A549 (cell line): ENCODE data around the gene JPT1. TPM values are rescaled to one million over a fixed set of nuclear protein-coding genes. Genes with fewer than 3 reads are reported as not detected.

Experiments used
- ATAC-seq, 2 experiments: fragments of 200-7000 bp in 1 of 2; fragments of >200 bp in 1 of 2; cut with Nextera tagmentation in 1 of 2; cut with Tn5 transposase in 1 of 2; 3 replicates each; pipeline versions ENCODE4 v1.8.0 to v1.9.1; 2018 to 2020; ENCODE audit warnings: mild to moderate bottlenecking in 1 of 2, moderate library complexity in 1 of 2
- CTCF ChIA-PET: fragments of 300-600 bp; sonication (Branson Sonifier 250); formaldehyde crosslinking; extraction: SDS; loops from one replicate; lab custom pipeline; 2021; ENCODE audit warnings: antibody characterized with exemption, inconsistent platforms; lab: Yijun Ruan, JAX
- POLR2A ChIA-PET: fragments of 350-600 bp; formaldehyde crosslinking; extraction: SDS; loops from one replicate; lab custom pipeline; 2021; ENCODE audit warnings: antibody characterized with exemption, inconsistent platforms; lab: Yijun Ruan, JAX
- DNase-seq, 2 experiments: peaks; one replicate each; pipeline versions ENCODE4 v3.0.0 to v3.0.0-alpha.2; 2011 to 2016; ENCODE audit warnings: low read depth in 1 of 2, low spot score in 1 of 2
- FAIRE-seq: peaks from 2 replicates; lab custom pipeline; 2011; peaks lifted over from hg19 to GRCh38; lab: Jason Lieb, UNC
- H3K27ac ChIP-seq, 2 experiments: fragments of >200 bp; sonication (Bioruptor Twin); formaldehyde crosslinking; 3 replicates each; pipeline ENCODE4 v1.5.1; 2016 to 2017
- H3K4me1 ChIP-seq: fragments of >200 bp; sonication (Bioruptor Twin); formaldehyde crosslinking; 3 replicates; pipeline ENCODE4 v1.6.1; 2016
- H3K4me2 ChIP-seq: fragments of >200 bp; sonication (Bioruptor Twin); formaldehyde crosslinking; 3 replicates; pipeline ENCODE4 v1.6.1; 2016
- H3K4me3 ChIP-seq: fragments of >200 bp; sonication (Bioruptor Twin); formaldehyde crosslinking; 3 replicates; pipeline ENCODE4 v1.5.1; 2016
- H3K9me3 ChIP-seq: fragments of >200 bp; sonication (Bioruptor Twin); formaldehyde crosslinking; 3 replicates; pipeline ENCODE4 v1.6.1; 2016
- CHD4 ChIP-seq: fragments of 200-600 bp; sonication (generic); IDR thresholded peaks from 2 replicates; pipeline ENCODE4 v1.6.1; 2016; ENCODE audit warnings: antibody characterized with exemption, mild to moderate bottlenecking, borderline replicate concordance
- EHF ChIP-seq: fragments of 250-450 bp; sonication (Bioruptor Pico); IDR thresholded peaks from 2 replicates; pipeline ENCODE4 v1.5.0; 2020; ENCODE audit warnings: mild to moderate bottlenecking
- ESRRA ChIP-seq: fragments of 150-350 bp; IDR thresholded peaks from 2 replicates; pipeline ENCODE4 v1.6.1; 2014; ENCODE audit warnings: mild to moderate bottlenecking, low read length, borderline replicate concordance
- FOSB ChIP-seq: fragments of 250-450 bp; sonication (Bioruptor Pico); IDR thresholded peaks from 2 replicates; pipeline ENCODE4 v1.5.0; 2020; ENCODE audit warnings: mild to moderate bottlenecking, moderate library complexity
- GATA3 ChIP-seq: IDR thresholded peaks from 2 replicates; pipeline ENCODE4 v1.6.1; 2012; ENCODE audit warnings: borderline replicate concordance
- HDAC2 ChIP-seq: fragments of 200-600 bp; sonication (generic); IDR thresholded peaks from 2 replicates; pipeline ENCODE4 v1.6.1; 2016
- HES2 ChIP-seq: fragments of >200 bp; sonication (Bioruptor Twin); formaldehyde crosslinking; IDR thresholded peaks from 2 replicates; pipeline ENCODE4 v1.6.1; 2016
- HOXA7 ChIP-seq: fragments of 250-450 bp; sonication (Bioruptor Pico); IDR thresholded peaks from 2 replicates; pipeline ENCODE4 v1.5.0; 2020; ENCODE audit warnings: mild to moderate bottlenecking, moderate library complexity
- HOXB13 ChIP-seq: fragments of 250-450 bp; sonication (Bioruptor Pico); IDR thresholded peaks from 2 replicates; pipeline ENCODE4 v1.5.0; 2020; ENCODE audit warnings: low read depth, mild to moderate bottlenecking, moderate library complexity
- JUN ChIP-seq, 2 experiments: fragments of >200 bp; sonication (Bioruptor Twin); formaldehyde crosslinking; IDR thresholded peaks; 2 replicates in 1 of 2; 3 replicates in 1 of 2; pipeline ENCODE4 v1.6.1; 2016 to 2017
- KDM5A ChIP-seq: fragments of 200-600 bp; sonication (generic); IDR thresholded peaks from 2 replicates; pipeline ENCODE4 v1.6.1; 2016; ENCODE audit warnings: antibody characterized with exemption, mild to moderate bottlenecking
- MAFK ChIP-seq: fragments of 450-650 bp; IDR thresholded peaks from 2 replicates; pipeline ENCODE4 v1.6.1; 2014; ENCODE audit not compliant: partially characterized antibody
- MYC ChIP-seq: IDR thresholded peaks from 2 replicates; pipeline ENCODE4 v1.6.1; 2012; ENCODE audit warnings: mild to moderate bottlenecking, inconsistent platforms, low read length, improper control_type of control experiment, borderline replicate concordance
- NR3C1 ChIP-seq: fragments of >200 bp; sonication (Bioruptor Twin); formaldehyde crosslinking; IDR thresholded peaks from 3 replicates; pipeline ENCODE4 v1.6.1; 2017
- POLR2AphosphoS2 ChIP-seq: conservative IDR thresholded peaks from 2 replicates; pipeline ENCODE4 v1.6.1; 2012; ENCODE audit warnings: low read length, improper control_type of control experiment, inconsistent platforms
- RARB ChIP-seq: fragments of 250-450 bp; sonication (Bioruptor Pico); IDR thresholded peaks from 2 replicates; pipeline ENCODE4 v1.8.0; 2021; ENCODE audit warnings: mild to moderate bottlenecking, moderate library complexity
- REST ChIP-seq: fragments of 200-600 bp; sonication (generic); IDR thresholded peaks from 2 replicates; pipeline ENCODE4 v1.6.1; 2016; ENCODE audit warnings: antibody characterized with exemption, mild to moderate bottlenecking, moderate library complexity
- RFX5 ChIP-seq: fragments of 450-650 bp; IDR thresholded peaks from 2 replicates; pipeline ENCODE4 v1.7.1; 2014; ENCODE audit warnings: antibody characterized with exemption, mild to moderate bottlenecking, moderate library complexity
- RNF2 ChIP-seq: fragments of 200-600 bp; sonication (generic); IDR thresholded peaks from 2 replicates; pipeline ENCODE4 v1.6.1; 2016; ENCODE audit warnings: low read depth, mild to moderate bottlenecking, antibody characterized with exemption, moderate library complexity, borderline replicate concordance
- ZC3H11A ChIP-seq: fragments of 450-650 bp; IDR thresholded peaks from 2 replicates; pipeline ENCODE4 v1.6.1; 2014; ENCODE audit warnings: antibody characterized with exemption, mild to moderate bottlenecking
- ZNF302 ChIP-seq: fragments of 250-450 bp; sonication (Bioruptor Pico); IDR thresholded peaks from 2 replicates; pipeline ENCODE4 v1.9.0; 2021; ENCODE audit warnings: inconsistent platforms, mild to moderate bottlenecking, moderate library complexity
- WGBS: methylation state at CpG from one replicate; pipeline ENCODE4 v1.1.6; 2017; ENCODE audit errors: missing lambda C conversion rate; 5-methylcytosine and 5-hydroxymethylcytosine counted together
- polyA plus RNA-seq, 4 experiments: library from polyadenylated mRNA; depleted of rRNA in 3 of 4; stranded (reverse); fragments of >200 nt; fragmentation: RNase III in 1 of 4; extraction: RNeasy Plus Mini Kit Qiagen cat#74134 plus additional on column Dnase treatment in 1 of 4; gene quantifications; 2 replicates in 3 of 4; 3 replicates in 1 of 4; pipeline ENCODE4 v1.2.3, GENCODE V29; 2011 to 2017
- TF ChIP-seq, protein P1 (sequence below): IDR thresholded peaks from 2 replicates; pipeline ENCODE4 v1.6.1; 2012
- TF ChIP-seq, protein P2 (sequence below): IDR thresholded peaks from 2 replicates; pipeline ENCODE4 v1.6.1; 2012
- TF ChIP-seq, protein P3 (sequence below): fragments of 250-450 bp; sonication (Bioruptor Pico); IDR thresholded peaks from 2 replicates; pipeline ENCODE4 v1.5.0; 2020; ENCODE audit warnings: low read depth, mild to moderate bottlenecking, moderate library complexity

JPT1 gene
- polyA plus RNA-seq, 2 of the 4 experiments (the other 2 are of a cell fraction): 196 to 623 TPM

- Histone ChIP-seq H3K27ac (peak overlapping the region; percentile 46 to 62), H3K4me2 (peak overlapping the region; percentile 85), H3K4me1 (peaks cover 54% of the 10 kb centered on the region), H3K4me3 (no peak overlapping the region; the same call in 2 of the 3 replicates), H3K9me3 (no peaks in the 10 kb centered on the region)
- POLR2A ChIA-PET: interaction anchor here (0.7 to 2.3 kb wide), 21 partner anchors 10 to 137 kb away, joined by 3 to 21 read pairs (median 4); partner anchors contain the start of genes NT5C, NUP85, SLC16A5 and SLC25A19
- 0 out of 6 replicates have a peak, but pooled peaks of 1 of the 2 experiments have one; percentile 1 for ATAC-seq
- WGBS: 95% methylated on average over 3 of the region's 3 CpGs
- CTCF ChIA-PET: interaction anchor here (0.6 to 3.1 kb wide), 7 partner anchors 12 to 194 kb away, joined by 3 to 14 read pairs (median 4); partner anchors contain the start of gene NT5C
- FAIRE-seq: no peak
- DNase-seq: no peak
- no peak for TF ChIP-seq EHF (CRISPR knock-in tag)
- TF ChIP-seq HOXA7 (CRISPR knock-in tag): no peak
- no peak for TF ChIP-seq RARB
- no peak for TF ChIP-seq ZNF302 (CRISPR knock-in tag)
- no peak for TF ChIP-seq NR3C1
- no peak for TF ChIP-seq KDM5A
- TF ChIP-seq, protein P1, sequence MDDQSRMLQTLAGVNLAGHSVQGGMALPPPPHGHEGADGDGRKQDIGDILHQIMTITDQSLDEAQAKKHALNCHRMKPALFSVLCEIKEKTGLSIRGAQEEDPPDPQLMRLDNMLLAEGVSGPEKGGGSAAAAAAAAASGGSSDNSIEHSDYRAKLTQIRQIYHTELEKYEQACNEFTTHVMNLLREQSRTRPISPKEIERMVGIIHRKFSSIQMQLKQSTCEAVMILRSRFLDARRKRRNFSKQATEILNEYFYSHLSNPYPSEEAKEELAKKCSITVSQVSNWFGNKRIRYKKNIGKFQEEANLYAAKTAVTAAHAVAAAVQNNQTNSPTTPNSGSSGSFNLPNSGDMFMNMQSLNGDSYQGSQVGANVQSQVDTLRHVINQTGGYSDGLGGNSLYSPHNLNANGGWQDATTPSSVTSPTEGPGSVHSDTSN: no peak
- TF ChIP-seq FOSB (CRISPR knock-in tag): no peak
- TF ChIP-seq POLR2AphosphoS2: no peak
- no peak for TF ChIP-seq CHD4
- no peak for TF ChIP-seq HES2
- no peak for TF ChIP-seq RNF2
- no peak for TF ChIP-seq HDAC2
- no peak for TF ChIP-seq RFX5
Observed at GRCh38 chr17:75155191-75155601, 884 bp upstream of the JPT1 start.

- ChIA-PET POLR2A (interaction anchor here (1.0 to 2.3 kb wide), 11 partner anchors 9 to 121 kb away, joined by 3 to 21 read pairs (median 9); partner anchors contain the start of genes NT5C and SLC16A5), CTCF (interaction anchor here (1.0 to 3.1 kb wide), 4 partner anchors 10 to 192 kb away, joined by 3 to 14 read pairs (median 7); partner anchors contain the start of gene NT5C)
- Histone ChIP-seq H3K9me3 (no peaks in the 10 kb centered on the region), H3K4me3 (peak overlapping the region; percentile 78), H3K4me2 (peak overlapping the region; percentile 89), H3K27ac (peak overlapping the region; percentile 85 to 95), H3K4me1 (peaks cover 54% of the 10 kb centered on the region)
- ATAC-seq (peak; percentile 5 to 49), FAIRE-seq (no peak), DNase-seq (peak in 1 of 2 experiments; percentile 35)
- 2% methylated on average over 21 of the region's 35 CpGs for WGBS
- TF ChIP-seq EHF (CRISPR knock-in tag) (0 out of 2 replicates have a peak, but pooled peaks have one; percentile 7), RARB (no peak), RFX5 (no peak), GATA3 (0 out of 2 replicates have a peak, but pooled peaks have one; percentile 2), ZC3H11A (no peak), JUN (IDR thresholded peaks at IDR 0.05) (no peak)
- TF ChIP-seq, protein P2, sequence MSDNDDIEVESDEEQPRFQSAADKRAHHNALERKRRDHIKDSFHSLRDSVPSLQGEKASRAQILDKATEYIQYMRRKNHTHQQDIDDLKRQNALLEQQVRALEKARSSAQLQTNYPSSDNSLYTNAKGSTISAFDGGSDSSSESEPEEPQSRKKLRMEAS: peak; percentile 68; the same call in 1 of the 2 replicates
Observed at GRCh38 chr17:75153780-75154194, 525 bp downstream of the JPT1 start.

GRCh38 chr17:75152922-75153779 is 1.2 kb downstream of the JPT1 start:
- Histone ChIP-seq H3K9me3 (no peaks in the 10 kb centered on the region), H3K4me2 (peak overlapping the region; percentile 89), H3K4me1 (peaks cover 54% of the 10 kb centered on the region), H3K4me3 (peak overlapping the region; percentile 78), H3K27ac (peak overlapping the region; percentile 85 to 95)
- DNase-seq (peak; percentile 70 to 71), FAIRE-seq (no peak), ATAC-seq (peak; percentile 61 to 67)
- POLR2A ChIA-PET: interaction anchor here (0.9 to 2.3 kb wide), 2 partner anchors 8 to 30 kb away, joined by 3 to 18 read pairs; partner anchors contain the start of gene SUMO2
- 1% methylated on average over 28 of the region's 28 CpGs for WGBS
- CTCF ChIA-PET: interaction anchor here (0.5 to 1.1 kb wide), 4 partner anchors 22 to 926 kb away, joined by 3 to 5 read pairs (median 4); partner anchors contain the start of gene NT5C
- TF ChIP-seq ZNF302 (CRISPR knock-in tag) (no peak), RNF2 (no peak), REST (0 out of 2 replicates have a peak, but pooled peaks have one; percentile 13), MYC (0 out of 2 replicates have a peak, but pooled peaks have one; percentile 28), HOXB13 (peak; percentile 63; the same call in 1 of the 2 replicates), GATA3 (peak; percentile 27; the same call in 1 of the 2 replicates), HDAC2 (no peak), EHF (CRISPR knock-in tag) (no peak), ESRRA (no peak), MAFK (no peak)
- TF ChIP-seq, protein P3, sequence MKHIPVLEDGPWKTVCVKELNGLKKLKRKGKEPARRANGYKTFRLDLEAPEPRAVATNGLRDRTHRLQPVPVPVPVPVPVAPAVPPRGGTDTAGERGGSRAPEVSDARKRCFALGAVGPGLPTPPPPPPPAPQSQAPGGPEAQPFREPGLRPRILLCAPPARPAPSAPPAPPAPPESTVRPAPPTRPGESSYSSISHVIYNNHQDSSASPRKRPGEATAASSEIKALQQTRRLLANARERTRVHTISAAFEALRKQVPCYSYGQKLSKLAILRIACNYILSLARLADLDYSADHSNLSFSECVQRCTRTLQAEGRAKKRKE (CRISPR knock-in tag): 0 out of 2 replicates have a peak, but pooled peaks have one; percentile 30
